HG03196 (cell line): ENCODE data around the gene PPP6R3.
A peak's percentile ranks its signal among the peaks of the same experiment; 100 is the strongest.

Source experiments
- ATAC-seq: cut with Tn5 transposase; IDR thresholded peaks from one replicate; pipeline ENCODE4 v1.9.1; 2021; ENCODE audit not compliant: unreplicated experiment

Gene PPP6R3

GRCh38 chr11:68549789-68550484 is 89.4 kb downstream of the PPP6R3 start:
- ATAC-seq, result no peak

GRCh38 chr11:68550485-68550817 is 89.9 kb downstream of the PPP6R3 start:
- ATAC-seq, result no peak

- no peak for ATAC-seq
Measured at GRCh38 chr11:68551223-68551622, 90.7 kb downstream of the PPP6R3 start.

- ATAC-seq, result no peak
Measured at GRCh38 chr11:68551777-68552176, 91.2 kb downstream of the PPP6R3 start.

- no peak for ATAC-seq
Measured at GRCh38 chr11:68552542-68552941, 92.0 kb downstream of the PPP6R3 start.

- no peak for ATAC-seq
Measured at GRCh38 chr11:68560216-68560615, 99.7 kb downstream of the PPP6R3 start.

GRCh38 chr11:68563454-68563853 is 102.9 kb downstream of the PPP6R3 start:
- ATAC-seq, result no peak

GRCh38 chr11:68564261-68564660 is 103.7 kb downstream of the PPP6R3 start:
- ATAC-seq, result no peak

GRCh38 chr11:68565768-68566167 is 105.2 kb downstream of the PPP6R3 start:
- no peak for ATAC-seq

- ATAC-seq, result no peak
Measured at GRCh38 chr11:68567553-68567952, 107.0 kb downstream of the PPP6R3 start.

GRCh38 chr11:68569357-68569756 is 108.8 kb downstream of the PPP6R3 start:
- ATAC-seq, result peak; percentile 53

GRCh38 chr11:68570691-68571090 is 110.1 kb downstream of the PPP6R3 start:
- no peak for ATAC-seq

- no peak for ATAC-seq
Measured at GRCh38 chr11:68574308-68574707, 113.8 kb downstream of the PPP6R3 start.

- no peak for ATAC-seq
Measured at GRCh38 chr11:68575025-68575665, 114.6 kb downstream of the PPP6R3 start.

GRCh38 chr11:68579455-68579854 is 118.9 kb downstream of the PPP6R3 start:
- no peak for ATAC-seq

GRCh38 chr11:68581439-68581838 is 120.9 kb downstream of the PPP6R3 start:
- no peak for ATAC-seq

- ATAC-seq, result no peak
Measured at GRCh38 chr11:68581901-68582300, 121.3 kb downstream of the PPP6R3 start.

GRCh38 chr11:68582416-68583040 is 122.0 kb downstream of the PPP6R3 start:
- ATAC-seq, result no peak

GRCh38 chr11:68583041-68583446 is 122.5 kb downstream of the PPP6R3 start:
- ATAC-seq, result no peak

- no peak for ATAC-seq
Measured at GRCh38 chr11:68584097-68584496, 123.5 kb downstream of the PPP6R3 start.

GRCh38 chr11:68584991-68585524 is 124.5 kb downstream of the PPP6R3 start:
- ATAC-seq, result no peak

GRCh38 chr11:68589547-68590216 is 129.1 kb downstream of the PPP6R3 start:
- ATAC-seq, result no peak
